Cardiac septum (tissue), 1 donor: ENCODE data around the gene DEFB124. TPM values are rescaled to one million over a fixed set of nuclear protein-coding genes. Genes with fewer than 3 reads are reported as not detected.
A peak's percentile ranks its signal among the peaks of the same experiment; 100 is the strongest.
"Not testable (repeated sequence)": the region's sequence is repeated elsewhere in the genome, so short reads cannot be mapped to it uniquely, and the experiment has no call there.

Experiments used
- DNase-seq: peaks from one replicate; pipeline ENCODE4 v3.0.0-alpha.2; 2020; ENCODE audit warnings: low spot score
- intact Hi-C: fragments of 100-400 bp; cut with DNase I; formaldehyde crosslinking; loops from one replicate; pipeline ENCODE4 v1.14.0; 2022
- long read RNA-seq: library from polyadenylated mRNA; unstranded; transcript quantifications from one replicate; pipeline ENCODE4 v2.0.0, GENCODE V29; 2021
- total RNA-seq: library from RNA; stranded (reverse); fragmentation: NEBNext Ultra II Directional; extraction: Animal tissue kit (Norgen Biotek cat#: 25700); gene quantifications from one replicate; pipeline ENCODE4 v1.2.1, GENCODE V29; 2021
- donor health status: DM: no; HTN: no; CAD: no.

DEFB124 gene, protein sequence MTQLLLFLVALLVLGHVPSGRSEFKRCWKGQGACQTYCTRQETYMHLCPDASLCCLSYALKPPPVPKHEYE
- not detected for total RNA-seq
- long read RNA-seq: 0 reads

DNA sequence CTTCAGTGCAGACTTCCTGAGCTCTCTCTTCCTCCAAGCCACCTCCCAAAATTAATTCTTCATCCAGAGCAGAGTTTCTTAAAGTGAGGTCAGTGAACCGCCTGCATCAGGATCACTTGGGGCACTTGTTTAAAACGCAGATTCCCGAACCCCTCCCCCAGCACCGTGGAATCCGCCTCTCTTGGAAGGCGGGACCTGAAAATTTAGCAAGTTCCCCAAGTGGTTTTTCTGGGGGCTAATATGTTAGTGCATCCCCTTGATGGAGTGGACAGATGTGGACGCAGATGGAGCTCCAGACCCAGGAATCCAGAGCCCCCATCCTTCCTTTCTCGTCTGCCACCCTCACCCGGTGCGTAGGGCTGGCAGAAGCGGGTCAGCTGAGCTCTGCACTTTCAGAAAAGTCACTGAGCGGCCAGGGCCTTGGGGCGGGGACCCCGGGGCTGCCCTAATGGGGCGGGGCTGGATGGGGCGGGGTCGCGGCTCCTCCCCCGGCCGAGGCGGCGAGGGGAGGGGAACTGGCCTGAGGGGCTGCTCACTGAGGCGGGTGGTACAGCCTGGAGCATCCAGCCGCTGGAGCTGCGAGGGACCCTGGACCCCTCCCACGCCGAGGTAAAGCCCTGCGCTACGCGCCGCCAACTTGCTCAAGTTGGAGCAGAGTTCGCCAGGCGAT, at the start of gene DEFB124, which contains the start of gene REM1:
Gene DEFB124 (minus strand): TSS at position 370 of the 670 bp plus-strand sequence. CDS start 2,114 bp downstream, outside the sequence.
Gene REM1 (plus strand): TSS at position 531 of the 670 bp plus-strand sequence. CDS start 1,158 bp downstream, outside the sequence.
- DNase-seq: no peak
- intact Hi-C loops: no loop called here

DNA sequence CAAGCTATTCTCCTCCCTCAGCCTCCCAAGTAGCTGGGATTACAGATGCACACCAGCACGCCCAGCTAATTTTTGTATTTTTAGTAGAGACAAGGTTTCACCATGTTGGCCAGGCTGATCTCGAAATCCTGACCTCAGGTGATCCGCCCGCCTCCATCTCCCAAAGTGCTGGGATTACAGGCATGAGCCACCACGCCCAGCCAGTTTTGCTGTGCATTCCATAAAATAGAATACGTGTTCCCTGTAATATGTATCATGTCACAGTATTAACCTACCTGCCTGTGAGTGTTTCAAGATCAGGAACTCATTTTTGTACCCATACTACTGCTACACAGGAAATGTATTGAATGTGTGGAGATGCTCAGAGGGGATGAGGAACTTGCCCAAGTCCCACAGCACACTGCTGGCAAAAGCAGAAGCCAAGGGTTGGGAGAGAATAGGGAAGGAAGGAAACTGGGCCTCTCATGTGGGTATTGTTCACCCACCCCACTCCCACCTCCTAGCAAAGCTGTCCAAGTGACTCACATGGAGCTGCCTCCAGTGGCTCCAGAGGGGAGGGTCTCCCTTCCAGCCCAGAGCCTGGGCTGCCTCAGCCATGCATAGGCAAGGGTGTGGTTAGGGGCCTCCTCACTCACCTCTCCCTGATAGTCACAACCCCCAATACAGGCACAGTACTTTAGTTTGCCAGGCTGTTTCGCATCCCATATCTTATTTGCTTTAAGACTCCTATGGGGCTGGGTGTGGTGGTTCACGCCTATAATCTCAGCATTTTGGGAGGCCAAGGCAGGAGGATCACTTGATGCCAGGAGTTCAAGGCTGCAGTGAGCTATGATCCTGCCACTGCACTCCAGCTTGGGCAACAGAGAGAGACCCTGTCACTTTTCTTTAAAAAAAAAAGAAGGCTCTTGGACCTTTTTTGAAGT, 48.7 kb upstream of the DEFB124 start:
- no peak for DNase-seq
- intact Hi-C loops: no loop called here

DNA sequence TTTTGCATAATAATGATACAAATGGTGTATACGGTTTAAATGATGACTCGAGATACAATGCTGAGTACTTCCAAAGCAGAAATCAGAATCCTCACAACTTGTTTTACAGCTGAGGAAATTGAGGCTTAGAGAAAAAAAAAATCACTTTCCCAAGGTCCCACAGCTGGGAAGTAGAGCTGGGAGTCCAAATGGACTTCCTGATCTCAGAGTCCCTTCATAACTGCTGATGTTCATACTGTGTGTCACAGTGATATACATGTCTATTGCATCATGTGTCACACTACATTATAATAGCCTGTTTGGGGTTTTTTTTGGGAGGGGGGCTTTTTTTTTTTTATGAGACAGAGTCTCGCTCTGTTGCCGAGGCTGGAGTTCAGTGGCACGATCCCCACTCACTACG, 47.8 kb upstream of the DEFB124 start:
- intact Hi-C loops: no loop called here
- no peak for DNase-seq

DNA sequence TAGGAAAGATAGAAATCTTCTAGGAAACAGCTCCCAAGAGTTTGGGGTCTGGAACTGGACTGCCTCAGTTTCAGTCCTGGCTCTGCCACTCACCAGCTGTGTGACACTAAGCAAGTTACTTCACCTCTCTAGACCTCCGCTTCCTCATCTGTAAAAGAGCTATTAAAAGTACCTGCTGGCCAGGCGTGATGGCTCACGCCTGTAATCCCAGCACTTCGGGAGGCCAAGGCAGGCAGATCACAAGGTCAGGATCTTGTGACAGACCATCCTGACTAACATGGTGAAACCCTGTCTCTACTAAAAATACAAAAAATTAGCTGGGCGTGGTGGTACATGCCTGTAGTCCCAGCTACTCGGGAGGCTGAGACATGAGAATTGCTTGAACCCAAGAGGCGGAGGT, 46.3 kb upstream of the DEFB124 start:
- DNase-seq, intact Hi-C loops: not testable (repeated sequence)

DNA sequence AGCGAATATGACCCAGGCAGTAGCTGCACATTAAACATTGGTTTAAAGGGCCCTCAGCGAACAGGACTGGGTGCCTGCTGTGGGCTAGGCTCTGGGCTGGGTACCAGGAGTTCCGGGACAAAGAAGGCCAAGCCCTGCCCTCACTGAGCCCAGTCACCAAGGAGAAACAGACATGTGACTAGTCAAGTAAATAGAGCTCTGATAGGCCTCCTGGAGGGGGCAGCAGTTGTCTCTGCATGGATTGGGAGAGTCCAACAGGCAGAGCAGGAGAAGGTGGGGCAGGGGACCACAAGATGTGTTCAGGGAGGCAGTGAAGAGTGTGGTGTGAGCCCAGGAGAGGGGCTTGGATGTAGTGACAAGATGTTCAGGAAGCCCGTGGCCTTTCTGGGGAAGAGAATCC, 42.4 kb upstream of the DEFB124 start:
- intact Hi-C loops: no loop called here
- DNase-seq: no peak

DNA sequence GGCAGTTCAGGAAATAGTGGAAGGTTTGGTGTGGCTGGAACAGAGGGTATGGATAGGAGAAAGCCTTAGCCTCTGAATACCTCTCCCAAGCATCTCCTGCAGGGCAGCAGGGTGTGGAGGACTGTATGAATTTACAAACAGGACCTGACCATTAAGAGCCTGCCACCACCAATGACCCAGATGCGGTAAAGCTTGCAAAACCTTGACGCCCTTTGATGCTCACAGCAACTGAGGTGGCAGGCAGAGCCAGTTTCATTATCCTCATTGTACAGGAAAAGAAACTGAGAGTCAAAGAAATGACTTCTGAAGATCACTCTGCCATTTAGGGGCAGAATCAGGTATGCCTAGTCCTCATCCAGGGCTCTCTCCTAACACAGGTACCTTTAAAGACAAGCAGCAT, 41.7 kb upstream of the DEFB124 start:
- no peak for DNase-seq
- intact Hi-C loops: no loop called here

DNA sequence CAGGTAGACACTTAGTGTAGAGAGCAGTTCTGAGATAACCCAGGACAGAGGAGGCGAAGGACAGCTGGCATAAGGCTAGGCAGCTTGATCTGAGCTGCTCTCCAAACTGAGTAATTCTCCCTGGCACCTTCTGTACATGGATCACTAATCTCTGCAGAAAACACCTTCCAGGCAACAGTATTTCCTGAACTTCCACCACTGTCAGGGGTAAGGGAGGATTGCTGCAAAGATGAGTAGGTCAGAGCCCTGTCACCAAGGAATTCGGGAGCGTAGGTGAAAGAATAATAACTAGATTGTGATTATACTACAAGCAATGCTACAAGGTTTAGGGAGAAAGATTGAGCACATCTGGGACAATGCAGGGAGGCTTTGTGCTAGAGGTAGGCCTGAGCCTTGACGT, 41.2 kb upstream of the DEFB124 start:
- DNase-seq: no peak
- intact Hi-C loops: no loop called here

DNA sequence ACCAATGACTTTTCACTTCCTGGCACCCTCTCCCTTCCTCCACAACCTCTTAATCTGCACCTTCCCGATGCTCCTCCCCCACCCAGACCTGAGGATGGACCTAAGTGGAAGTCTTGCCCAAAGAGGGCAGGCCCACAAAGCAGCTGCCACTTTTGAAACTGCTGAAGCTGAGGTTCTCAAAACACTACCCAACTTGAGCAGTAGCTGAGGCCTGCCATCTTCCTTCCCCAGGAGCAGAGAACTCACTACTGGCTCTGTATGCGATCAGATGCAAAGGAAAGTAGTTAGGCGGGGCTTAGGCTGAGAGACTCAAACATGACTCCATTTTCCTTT, 40.8 kb upstream of the DEFB124 start:
- intact Hi-C loops: no loop called here
- no peak for DNase-seq

DNA sequence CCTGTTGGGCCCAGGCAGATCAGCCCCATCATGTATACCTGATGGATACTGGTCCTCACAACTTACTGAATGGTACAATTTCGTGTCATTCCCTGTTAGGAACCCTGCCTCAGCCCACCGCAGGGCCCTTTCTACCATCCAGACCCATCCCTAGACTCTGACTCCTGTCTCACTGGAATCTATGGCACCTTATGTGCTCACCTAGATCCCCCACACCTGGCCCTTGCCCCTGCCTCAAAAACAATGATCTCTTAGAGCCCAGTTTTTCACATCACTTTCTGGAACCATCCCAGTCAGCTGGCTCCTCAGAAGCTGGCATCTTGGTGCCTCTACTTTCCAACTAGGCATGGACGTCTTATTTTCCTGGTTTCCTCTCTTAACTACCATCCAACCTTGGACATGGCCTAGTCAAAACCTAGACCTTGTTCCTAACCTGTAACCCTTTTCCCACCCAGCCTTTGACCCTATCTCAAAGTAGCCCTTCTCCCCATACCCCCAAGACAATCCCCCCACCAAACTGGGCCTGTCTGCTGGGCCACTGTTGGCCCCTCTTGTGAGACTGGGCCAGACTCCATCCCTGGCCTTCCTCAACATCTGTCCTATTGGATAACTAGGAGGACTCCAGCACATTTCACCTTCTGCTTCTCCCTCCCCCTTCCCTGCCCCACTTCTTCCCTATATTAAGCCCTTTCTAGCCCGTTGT, 40.3 kb upstream of the DEFB124 start:
- intact Hi-C loops: no loop called here

DNA sequence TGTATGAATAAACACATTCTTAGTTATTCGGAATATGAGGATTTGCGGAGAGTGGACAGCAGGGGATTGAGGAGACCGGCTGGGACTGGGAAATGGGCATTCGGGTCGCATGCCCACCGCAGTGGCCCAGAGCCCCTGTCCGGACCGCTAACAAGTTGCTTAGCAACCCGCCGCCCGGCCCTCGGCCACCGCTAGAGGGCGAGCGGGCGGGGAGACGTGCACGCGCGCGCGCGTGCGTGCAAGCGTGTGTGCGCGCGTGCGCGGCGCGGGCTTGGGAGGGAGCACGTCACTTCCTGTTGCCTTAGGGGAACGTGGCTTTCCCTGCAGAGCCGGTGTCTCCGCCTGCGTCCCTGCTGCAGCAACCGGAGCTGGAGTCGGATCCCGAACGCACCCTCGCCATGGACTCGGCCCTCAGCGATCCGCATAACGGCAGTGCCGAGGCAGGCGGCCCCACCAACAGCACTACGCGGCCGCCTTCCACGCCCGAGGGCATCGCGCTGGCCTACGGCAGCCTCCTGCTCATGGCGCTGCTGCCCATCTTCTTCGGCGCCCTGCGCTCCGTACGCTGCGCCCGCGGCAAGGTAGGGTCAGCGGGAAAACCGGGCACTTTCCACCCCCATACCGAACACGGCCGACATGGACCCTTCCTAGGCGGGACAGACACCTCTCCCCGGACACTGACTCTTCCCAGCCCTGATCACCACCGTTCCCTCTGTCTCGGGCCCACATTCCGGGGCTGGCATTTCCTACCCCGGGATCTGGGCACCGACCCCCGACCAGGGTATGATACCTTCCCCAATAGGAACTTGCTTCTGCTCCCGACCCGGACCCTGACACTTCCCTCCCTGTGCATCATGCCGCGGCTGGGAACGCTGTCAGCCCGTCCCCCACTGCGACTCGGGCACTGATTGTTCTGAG, 39.5 kb upstream of the DEFB124 start, which contains the start of gene HM13:
Gene HM13 (plus strand): TSS at position 289 of the 918 bp plus-strand sequence. CDS start 110 bp downstream, at position 399.
- intact Hi-C loops: no loop called here

More for the DNA sequence above, 40.3 kb upstream of the DEFB124 start:
- no peak for DNase-seq

DNA sequence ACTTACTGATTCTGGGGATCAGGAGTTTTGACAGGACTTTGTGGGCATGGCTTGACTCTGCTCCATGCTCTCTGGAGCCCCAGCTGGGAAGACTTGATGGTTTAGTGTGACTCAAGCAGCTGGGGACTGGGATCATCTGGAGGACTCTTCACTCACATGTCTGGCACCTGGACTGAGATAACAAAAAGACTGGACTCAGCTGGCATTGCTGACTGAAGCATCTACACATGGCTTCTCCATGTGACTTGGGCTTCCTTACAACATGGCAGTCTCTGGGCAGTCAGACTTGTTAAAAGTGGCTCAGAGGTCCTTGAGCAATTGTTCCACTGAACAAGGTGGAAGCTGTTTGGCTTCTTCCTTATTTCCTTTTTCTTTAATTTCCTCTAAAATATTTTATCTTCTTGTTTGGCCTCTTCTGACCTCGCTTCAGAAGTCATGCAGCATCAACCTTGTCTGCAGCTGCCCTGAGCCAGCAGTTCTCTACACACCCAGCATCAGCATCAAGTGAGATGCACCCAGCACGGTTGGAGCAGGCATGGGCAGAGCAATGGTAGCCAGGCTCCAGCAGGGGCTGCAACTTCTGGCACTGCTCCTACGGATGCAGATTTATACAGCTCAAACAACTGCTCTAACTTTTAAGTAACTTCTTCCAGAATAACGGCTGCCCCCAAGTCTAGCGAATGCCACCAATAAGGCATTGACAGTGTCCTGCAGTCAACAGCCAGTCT, 33.8 kb upstream of the DEFB124 start:
- intact Hi-C loops: no loop called here
- DNase-seq: no peak

More for the DNA sequence above, 39.5 kb upstream of the DEFB124 start, which contains the start of gene HM13:
- peak; percentile 98 for DNase-seq

DNA sequence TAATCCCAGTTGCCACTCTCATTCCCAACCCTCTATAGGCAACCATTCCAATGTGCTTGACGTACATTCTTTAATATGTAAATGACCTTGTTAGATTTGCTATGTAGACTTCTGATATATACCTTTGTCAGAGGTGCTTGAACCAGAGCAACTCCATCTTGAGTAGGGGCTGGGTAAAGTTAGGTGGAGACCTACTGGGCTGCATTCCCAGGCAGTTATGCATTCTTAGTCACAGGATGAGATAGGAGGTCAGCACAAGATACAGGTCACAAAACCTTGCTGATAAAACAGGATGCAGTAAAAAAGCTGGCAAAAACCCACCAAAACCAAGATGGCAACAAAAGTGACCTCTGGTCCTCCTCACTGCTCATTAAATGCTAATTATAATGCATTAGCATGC, 31.0 kb upstream of the DEFB124 start:
- DNase-seq: no peak
- intact Hi-C loops: no loop called here

DNA sequence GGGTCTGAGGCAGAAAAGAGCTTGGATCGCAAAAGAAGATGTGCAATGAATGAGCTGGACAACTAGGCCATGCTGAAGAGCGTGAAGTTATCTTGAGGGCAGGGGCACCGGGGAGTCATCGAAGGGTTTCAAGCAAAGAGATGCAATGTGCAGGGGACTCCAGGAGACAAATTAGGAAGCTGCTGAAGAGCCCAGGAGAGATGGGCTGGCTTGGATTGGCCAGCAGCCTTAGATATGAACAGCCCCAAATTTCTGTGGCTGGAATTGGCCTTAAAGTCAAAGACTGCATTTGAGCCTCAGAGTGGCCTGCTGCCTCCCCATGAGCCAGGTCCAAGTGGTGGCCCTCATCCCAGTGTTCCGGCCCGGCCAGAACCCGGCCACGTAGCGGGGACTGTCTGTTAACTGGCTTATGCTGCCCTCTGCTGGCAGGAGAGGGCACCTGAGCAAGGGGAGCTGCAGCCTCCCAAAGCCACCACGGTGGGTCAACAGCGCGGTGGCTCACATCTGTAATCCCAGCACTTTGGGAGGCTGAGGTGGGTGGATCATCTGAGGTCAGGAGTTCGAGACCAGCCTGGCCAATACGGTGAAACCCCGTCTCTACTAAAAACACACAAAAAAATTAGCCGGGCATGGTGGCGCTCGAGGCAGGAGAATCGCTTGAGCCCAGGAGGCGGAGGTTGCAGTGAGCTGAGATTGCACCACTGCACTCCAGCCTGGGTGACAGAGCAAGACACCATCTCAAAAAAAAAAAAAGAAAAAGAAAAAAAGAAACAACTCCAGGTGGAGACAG, 28.2 kb upstream of the DEFB124 start:
- DNase-seq: peak; percentile 93
- intact Hi-C loops: loop anchor here (1.0 kb wide), 1 partner anchor 43 kb away; no protein-coding TSS in a partner anchor

DNA sequence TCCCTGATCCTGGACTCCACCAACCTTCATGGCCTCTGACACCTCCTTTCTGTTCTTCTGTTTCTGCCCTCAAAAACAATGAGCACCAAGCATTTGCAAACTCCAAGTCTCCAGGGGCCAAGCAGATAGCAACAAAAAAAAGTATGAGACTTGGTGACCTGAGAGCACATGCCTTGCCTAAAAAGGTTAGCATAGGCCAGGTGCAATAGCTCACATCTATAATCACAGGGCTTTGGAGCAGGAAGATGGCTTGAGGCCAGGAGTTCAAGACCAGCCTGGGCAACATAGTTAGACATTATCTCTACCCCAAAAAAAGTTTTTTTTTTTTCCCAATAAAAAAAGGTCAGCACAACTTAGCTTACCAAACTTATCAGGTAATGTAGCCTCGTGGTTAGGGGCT, 25.6 kb upstream of the DEFB124 start:
- intact Hi-C loops: no loop called here
- no peak for DNase-seq

DNA sequence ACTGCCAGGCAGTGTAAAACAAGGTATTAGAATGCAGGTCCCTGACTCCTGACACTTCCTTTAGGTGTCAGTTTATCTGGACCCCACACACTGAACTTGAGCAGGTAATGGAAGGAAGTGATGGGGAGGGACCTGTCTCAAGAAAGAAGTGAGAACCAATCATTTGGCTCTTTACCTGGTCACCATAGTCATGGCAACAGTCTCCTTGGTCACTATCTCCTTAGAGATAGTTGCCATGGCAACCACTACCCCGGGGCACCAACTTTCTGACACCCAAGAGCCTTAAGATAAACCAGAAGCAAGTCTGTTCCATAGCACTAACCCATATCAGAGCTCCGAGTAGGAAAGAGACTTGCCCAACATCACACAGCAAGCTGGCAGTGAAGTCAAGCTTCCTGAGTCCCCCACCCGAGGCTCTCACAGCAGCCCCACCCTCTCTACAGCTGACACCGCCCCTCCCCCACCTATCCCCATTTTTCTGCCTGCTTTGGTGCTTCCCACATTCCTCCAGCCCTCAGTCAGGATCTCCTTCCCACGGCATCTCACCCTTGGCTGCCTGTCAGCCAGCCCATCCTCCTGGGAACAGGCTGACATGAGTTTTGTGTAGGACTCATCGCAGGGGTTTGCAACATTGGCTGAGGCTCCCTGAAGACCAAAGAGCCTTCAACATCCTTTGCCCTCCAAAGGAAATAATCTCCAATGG, 23.1 kb upstream of the DEFB124 start:
- peak; percentile 82 for DNase-seq
- intact Hi-C loops: no loop called here

DNA sequence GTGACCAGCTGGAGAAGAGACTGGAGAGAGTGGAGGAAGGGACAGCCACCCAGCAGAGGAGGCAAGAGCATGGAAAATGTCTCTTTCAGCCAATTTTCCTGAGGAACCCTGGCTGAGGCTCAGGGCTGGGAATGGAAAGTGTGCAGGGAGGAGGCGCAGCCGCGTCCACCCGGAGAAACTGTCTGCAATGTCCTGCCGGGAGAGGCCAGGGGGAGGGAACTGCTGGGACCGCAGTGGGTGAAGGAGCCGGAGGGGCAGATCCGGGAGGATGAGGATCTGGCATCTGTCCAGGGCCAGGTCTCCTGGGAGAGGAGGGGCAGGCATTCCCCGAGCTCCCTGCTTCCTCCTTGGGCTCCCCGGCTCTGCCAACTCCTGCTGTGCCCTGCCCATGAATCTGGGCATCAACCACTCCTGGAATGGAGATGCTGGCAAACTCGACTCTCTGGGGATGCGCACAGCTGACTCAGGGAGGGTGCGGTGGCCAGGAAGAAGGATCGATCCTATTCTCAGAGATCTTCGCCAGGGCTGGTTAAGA, 21.9 kb upstream of the DEFB124 start:
- intact Hi-C loops: no loop called here
- DNase-seq: peak; percentile 89
